RKO (cell line): Measurements from ENCODE around the gene SUV39H2.
"Not testable (repeated sequence)": the region's sequence is repeated elsewhere in the genome, so short reads cannot be mapped to it uniquely, and the experiment has no call there.

ENCODE experiments used
- DNase-seq: peaks from one replicate; pipeline ENCODE4 v3.0.0-alpha.2; 2016; ENCODE audit warnings: low spot score

The SUV39H2 gene

DNA sequence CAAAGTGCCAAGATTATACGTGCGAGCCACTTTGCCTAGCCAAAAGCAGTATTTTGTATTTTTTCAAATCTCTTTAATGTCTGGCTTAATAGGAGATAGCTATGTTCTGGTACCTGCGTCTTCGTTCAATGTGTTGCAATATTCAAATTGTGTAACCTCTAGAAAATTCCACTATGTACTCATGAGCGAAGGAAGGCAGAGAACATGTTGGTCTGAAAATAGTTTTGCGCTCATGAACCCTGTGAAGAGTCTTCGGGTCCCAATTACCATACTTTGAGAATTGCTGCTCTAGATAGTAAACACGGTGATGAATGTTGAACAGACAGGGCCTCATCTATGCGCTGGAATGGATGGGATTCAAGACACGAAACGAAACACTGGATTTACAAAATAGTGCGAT, 2.7 kb upstream of the SUV39H2 start:
- DNase-seq, result no peak

DNA sequence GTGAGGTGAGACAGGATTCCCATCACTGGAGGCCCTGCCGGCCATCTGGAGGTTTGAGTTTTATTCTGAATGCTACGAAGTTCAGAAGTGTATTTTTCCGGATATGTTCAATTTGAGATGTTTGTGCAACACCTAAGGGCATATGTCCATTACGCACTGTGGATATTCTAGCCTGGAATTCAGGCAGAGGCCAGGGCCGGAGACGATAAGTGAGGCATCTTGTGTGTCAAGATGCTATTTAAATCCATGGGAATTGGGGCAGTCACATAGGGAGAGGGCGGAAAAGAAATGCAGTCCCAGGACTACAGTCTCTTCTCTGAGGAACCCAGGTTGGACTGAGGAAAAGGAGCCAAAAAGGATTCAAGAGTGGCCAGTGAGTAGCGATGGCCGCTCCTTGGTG, 1.9 kb upstream of the SUV39H2 start:
- no peak for DNase-seq

DNA sequence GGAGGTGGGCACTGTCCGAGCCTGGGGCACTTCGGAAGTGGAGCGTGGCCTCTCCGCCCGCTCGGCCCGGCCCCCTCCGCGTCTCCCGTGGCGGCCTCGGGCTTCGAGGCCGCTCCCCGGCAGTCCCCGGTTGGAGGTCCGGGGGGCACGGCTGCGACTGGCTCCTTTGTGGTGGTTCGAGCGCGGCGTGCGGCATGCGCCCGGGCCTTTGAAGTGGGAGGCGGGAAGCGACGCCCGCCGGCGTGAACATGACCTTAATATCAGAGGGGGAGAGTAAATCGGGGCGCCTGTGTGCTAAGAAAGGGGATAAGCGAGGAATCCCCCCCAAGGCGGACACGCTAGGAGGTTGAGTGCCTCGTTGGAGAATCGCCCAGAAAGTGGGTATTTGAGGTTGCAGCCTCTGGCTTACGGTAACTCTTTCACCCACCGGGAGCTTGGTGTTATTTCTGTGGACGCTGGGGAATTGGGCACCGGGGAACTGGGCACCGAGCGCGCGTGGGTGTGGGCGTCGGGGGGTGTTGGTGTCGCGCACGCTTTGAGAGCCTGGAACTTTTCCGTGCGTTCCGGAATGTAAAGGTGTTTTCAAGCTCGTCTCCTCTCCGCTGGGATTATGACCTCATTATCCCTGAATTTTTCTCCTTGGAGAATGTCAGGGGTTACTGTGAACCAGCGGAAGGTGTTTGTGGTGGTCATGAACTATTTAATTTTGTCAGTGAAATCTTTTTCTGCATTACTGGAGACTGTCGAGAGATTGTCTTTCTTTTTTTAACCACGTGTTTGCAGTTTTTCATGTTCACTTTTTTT, 660 bp downstream of the SUV39H2 start:
- peak; percentile 59 for DNase-seq

DNA sequence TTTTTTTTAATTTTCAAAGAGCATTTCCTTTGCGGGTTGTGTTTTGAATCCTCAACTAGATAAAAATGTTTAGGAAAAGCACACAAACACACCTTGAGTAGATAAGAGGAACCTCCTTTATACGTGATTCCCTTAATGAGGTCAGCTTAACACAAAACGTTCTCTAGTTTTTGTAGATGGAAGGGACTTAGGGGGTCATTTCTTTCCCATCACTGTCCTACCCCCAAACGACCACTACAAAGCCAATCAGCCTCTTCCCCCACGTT, 1.2 kb downstream of the SUV39H2 start:
- peak; percentile 38 for DNase-seq

DNA sequence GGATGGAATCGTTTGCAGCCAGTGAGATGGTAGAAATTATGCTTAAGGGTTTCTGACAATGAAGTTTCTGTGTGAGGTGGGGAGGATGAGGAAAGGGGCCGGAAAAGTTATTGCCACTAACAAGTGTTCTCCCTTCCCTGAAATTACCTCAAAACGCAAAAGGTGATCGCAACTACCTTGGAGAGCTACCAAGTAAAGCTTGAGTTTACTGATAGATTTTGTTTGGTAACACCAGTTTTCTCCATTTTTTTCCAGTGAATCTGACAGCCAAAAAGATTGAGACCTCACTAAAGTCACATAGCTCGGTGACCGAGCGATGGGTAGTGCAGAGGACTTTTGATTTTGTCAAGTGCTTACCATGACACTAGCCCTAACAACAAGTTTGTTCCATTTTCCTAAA, 1.6 kb downstream of the SUV39H2 start:
- DNase-seq, result peak; percentile 42

DNA sequence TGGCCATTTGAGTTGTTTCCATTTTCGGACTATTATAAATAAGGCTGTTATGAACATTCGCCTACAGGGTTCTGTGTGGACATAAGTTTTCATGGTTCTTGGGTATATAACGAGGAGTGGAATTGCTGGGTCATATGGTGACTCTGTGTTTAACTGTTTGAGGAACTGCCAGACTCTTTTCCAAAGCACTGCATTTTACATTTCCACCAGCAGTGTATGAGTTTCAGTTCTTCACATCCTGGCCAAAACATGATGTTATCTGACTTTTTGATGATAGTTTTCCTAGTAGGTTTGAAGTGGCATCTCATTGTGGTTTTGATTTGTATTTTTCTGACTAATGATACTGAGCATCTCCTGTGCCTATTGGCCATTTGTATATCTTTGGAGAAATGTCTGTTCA, 5.4 kb downstream of the SUV39H2 start:
- no peak for DNase-seq

DNA sequence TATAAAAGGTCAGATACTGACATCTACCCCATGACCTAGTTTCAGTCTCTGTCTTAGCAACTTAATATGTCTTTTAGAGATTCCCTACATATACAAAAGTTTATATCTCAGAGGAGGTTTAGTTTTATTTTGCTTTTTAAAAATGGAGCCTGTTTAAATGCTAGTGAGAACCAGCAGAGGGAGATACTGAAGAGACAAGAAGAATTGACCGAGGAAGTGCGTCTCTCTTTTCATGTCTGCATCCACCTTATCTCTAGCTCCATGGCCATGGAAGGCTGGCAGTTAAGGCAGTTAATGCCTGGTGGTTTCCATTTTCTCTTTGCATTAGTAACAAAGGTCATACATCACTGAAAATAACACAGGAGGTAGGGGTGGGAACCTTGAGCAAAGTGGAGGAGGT, 10.7 kb downstream of the SUV39H2 start:
- peak; percentile 41 for DNase-seq

DNA sequence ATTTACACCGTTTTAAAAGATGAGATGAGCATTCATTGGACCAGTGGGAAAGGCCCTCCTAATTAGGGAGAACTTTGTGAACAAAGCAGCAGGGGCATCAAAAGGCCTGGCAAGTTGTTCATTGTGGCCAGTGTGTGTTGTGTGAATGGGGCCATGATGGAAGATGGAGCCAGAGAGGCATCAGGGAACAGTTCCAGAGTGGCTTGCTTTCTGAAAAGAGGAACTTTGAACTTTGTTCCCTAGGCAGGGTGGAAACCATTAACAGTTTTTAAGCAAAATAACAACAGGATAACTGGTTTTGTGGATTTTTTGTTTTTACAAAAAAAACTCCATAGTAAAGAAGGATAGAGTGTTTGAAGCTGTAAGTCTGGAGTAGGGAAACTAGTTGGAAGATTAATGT, 12.5 kb downstream of the SUV39H2 start:
- DNase-seq, result no peak

DNA sequence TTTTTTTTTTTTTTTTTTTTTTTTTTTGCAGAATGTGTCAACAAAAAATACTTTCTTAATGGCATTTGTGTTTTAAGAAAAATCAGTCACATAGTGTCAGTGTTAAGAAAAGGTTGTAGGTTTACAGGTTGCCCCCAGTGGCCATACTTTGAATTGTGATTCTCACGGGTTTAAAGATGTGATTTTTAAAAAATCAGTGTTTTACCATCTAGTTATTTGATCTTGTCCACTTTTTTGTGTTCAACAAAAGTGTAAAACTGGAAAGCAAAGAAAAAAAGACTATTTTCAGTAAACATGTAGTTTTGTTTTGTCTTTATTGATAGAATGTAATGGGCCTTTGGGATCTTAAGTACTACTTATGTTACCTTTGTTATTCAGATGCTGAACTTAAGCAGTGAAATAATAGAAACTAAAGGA, 25.7 kb downstream of the SUV39H2 start:
- DNase-seq, result peak; percentile 74

DNA sequence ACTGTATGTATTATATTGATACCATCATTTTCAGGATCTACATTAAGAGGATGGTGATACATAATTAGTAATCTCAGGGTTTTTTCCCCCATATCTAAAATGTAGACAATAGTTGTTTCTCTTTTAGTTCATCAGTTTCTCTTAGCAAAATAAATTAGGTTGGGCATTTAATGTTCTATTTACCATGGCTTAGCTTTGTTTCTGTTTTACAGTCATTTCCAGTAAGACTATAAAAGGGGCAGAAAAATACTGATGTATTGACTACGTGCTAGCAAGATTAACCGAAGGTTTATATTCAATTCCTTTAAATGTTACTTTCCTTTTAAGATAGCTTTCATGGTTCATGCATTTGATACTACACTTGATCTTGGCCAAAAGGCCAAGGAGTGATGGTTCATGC, 26.2 kb downstream of the SUV39H2 start:
- DNase-seq, result no peak

DNA sequence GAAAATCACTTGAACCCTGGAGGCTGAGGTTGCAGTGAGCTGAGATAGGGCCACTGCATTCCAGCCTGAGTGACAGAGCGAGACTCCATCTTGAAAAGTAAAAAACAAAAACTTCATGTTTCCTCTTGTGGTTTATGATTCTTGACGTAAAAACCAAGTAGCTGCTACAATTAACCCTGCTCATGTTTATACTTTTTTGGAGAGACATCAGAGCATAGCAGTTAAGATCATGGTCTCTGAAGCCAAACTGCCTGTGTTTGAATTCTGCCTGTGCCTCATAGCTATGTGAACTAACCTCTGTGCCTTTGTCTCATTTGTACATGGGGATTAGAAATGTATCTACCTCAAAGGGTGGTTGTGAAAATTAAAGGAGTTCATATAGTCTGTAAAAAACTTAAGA, 27.2 kb downstream of the SUV39H2 start:
- no peak for DNase-seq

DNA sequence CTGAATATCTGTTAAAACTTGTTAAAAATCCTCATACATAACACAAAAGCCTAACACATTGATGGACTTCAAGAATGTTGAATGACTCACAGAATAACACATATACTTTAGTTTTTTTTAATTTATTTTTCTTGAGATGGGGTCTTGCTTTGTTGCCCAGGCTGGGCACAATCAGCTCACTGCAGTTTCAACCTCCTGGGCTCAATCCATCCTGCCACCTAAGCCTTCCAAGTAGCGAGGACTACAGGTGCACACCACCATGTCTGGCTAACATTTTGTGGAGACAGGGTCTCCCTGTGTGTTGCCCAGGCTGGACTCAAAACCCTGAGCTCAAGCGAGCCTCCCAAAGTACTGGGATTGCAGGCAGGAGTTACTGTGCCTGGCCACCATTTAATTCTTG, 28.1 kb downstream of the SUV39H2 start:
- DNase-seq, result no peak

DNA sequence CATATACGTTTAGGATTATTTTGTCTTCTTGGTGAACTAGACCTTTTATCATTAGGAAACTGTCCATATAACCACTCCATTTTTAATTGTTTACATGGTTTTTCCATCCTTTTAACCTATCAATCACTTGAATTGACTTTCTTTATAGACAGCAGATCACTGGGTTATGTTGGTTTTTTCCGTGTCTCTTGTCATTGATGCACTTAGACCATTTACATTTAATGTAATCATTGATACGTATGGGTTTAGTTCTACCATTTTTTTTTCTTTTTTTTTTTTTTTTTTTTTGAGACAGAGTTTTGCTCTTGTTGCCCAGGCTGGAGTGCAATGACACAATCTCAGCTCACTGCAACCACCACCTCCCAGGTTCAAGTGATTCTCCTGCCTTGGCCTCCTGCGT, 28.9 kb downstream of the SUV39H2 start:
- not testable (repeated sequence) for DNase-seq

DNA sequence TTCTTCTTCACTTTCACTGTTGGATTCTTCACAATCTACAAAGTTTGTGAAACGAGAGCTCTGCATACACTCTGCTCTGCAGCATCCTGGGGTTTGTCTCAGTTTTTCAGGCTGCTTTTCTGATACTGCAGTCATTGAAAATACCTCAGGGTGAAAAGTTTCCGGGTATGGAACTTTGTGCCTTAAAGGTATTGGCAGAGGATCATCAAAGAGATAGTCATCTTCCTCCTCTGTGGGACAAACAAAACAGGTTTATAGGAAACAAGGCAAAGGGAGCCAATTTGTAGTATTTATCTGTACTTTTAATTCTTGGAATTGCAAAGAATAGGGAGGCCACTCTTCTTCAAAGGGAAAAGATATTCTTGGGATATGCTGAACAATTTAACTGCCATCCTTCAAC, 30.4 kb downstream of the SUV39H2 start:
- no peak for DNase-seq

DNA sequence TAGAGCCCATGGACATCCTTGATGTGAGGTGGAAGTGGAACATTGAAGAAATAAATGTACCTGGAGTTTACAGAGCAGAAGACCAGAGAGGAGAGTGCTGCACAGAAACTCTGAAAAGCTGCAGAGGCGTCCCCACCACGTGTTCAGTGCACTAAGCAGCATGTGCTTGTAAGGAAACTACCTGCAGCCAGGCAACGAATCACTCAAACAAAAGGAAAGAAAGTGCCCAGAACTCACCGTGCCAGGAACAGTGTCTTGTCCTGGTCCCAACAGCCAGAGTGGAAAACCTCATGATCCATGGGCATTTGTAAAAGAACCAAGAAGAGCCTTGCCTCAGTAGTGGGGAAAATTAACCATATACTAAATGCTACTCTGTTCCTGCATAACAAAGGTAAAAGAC, 32.3 kb downstream of the SUV39H2 start:
- DNase-seq, result no peak

DNA sequence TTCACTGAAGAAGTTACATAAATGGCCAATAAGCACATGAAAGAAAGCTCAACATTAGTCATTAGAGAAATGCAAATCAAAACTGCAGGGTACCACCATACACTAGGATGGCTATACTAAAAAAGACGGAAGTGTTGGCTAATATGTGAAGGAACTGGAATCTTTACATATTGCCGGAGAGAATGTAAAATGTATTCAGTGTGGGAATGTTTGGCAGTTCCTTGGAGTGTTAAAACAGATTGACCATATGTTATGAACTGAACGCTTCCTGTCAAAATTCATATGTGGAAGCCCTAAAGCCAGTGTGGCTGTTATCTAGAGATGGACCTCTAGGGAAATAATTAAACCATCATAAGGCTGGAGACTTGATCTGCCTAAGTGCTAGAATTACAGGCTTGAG, 33.1 kb downstream of the SUV39H2 start:
- DNase-seq, result no peak

DNA sequence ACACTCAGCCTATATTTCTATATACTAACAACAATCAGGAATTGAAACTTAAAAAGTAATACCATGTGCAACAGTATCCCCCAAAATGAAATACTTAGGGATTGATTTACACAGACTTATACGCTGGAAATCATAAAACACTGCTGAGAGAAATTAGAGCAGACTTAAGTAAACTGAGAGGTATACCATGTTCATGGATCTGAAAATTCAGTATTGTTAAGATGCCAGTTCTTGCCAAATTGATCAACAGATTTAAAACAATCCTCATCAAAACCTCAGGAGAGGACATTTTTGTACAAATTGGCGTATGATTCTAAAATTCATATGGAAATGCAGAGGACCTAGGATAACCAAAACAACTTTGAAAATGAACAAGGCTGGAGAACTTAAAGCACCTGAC, 37.9 kb downstream of the SUV39H2 start:
- DNase-seq, result no peak

DNA sequence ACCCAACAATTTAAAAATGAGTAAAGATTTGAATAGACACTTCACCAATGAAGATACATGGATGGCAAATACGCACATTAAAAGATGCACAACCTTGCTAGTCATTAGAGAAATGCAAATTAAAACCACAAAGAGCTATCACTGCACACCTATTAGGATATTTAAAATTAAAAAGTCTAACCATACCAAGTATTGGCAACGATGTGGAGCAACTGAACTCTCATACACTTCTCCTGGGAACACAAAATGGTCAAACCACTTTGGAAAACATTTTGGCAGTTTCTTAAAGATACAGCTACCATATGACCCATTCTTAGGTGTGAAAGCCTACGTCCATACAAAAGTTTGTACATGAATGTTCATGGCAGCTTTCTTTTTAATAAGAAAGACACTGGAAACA, 39.2 kb downstream of the SUV39H2 start:
- no peak for DNase-seq

DNA sequence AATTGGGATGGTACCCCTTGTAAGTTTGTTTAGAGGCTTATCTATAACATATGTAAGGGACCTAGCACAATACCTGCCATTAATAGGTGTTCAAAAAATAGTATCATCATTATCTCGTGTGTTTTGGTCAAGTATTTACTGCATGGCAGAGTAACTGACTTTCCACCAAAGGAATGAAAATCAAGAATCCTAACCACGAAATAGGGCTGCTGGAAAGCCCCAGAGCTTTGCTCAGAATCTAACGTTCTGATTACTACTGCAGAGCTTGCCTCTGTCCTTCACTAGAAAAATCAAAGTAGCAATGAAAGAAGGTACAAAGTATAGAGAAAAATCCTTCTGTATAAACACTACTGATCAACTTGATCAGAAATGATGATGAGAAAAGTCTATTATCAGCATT, 40.3 kb downstream of the SUV39H2 start:
- no peak for DNase-seq

DNA sequence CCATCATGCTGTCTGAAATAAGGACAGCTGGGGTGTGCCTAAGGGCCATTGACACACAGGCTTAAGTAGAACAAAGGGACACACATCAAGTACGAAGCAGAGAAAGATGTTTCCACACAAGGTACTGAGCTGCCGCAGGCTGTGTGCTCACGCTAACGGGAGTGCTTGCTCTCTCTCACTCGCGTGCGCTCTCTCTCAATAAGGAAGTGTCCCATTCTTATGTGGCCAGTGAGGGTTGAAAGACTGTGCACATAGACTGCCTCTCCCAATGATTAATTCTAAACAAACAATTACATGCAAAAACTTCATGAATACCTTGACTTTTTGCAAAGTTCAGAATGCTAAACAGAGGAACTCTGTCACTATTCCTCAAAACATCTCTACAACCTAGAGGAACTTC, 45.3 kb downstream of the SUV39H2 start:
- DNase-seq, result no peak

DNA sequence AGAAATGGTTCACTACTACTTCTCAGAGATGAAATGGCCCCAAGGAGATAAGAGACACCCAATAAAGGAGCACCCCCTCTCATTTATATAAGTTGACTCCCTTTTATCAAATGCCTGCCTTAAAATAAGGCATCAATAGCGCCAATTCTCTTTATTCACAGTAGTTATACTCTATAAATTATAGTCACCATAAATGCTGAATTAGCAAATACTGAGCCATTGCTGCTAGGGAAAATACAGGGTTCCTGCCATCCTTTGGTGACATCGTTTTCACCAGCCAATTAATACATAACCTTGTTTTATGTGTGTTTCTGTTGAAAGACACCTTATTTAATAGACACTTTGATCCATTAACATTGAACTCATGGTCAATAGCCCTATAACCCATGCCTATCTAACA, 46.6 kb downstream of the SUV39H2 start:
- no peak for DNase-seq

DNA sequence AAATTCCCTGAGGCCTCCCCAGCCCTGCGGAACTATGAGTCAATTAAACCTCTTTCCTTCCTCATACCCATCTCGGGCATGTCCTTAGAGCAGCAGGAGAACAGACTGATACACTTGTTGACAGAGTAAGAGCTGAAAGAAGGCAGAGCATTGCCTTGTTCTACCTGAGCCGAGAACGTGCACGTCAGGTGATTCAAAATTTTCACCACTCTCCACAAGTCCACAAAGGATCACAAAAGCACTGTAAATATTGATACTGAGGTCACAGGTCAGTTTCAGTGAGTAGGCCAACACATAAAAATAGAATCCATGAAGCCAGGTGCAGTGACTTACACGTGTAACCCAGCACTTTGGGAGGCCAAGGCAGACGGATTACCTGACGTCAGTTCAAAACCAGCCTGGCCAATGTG, 47.4 kb downstream of the SUV39H2 start:
- DNase-seq, result no peak

DNA sequence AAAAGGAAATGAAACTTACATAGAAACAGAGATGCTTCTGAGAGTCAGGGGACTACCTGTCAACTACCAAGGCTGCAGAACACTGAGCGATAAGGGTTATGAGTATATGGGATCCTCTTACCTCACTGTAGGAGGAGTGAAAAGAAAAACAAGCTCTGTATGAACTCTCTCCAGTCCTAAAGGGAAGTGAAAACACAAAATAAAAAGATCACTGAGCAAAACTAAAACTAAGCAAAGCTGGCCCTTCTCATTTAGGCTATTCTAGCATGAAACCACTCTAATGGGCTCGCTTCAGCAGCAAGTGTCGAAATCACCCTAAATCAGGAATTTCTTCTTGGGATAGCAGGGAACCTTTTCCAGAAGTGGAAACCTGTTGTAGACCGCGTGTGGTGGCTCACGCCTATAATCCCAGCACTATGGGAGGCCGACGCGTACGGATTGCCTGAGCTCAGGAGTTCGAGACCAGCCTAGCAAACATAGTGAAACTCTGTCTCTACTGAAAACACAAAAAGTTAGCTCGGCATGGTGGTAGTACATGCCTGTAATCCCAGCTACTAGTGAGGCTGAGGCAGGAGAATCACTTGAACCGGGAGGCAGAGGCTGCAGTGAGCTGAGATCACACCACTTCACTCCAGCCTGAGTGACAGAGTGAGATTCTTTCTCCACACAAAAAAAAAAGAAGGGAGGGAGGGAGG, 48.2 kb downstream of the SUV39H2 start:
- DNase-seq, result no peak

DNA sequence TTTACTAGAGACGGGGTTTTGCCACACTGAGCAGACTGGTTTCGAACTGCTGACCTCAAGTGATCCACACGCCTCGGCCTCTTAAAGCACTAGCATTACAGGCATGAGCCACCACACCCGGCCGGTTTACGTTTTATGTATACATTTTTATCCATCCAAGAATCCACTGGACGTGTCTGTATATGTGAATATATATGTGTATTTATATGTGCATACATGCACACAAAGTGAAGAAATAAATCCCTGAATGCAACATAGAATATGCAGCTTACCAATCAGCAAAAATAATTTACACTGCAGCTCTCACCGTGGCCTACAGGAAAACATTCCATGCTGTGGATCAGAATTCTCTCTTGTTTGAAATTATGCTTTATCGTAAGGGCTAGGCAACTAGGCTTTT, 51.9 kb downstream of the SUV39H2 start:
- no peak for DNase-seq
